ENCODE data around the gene HEBP1.

The HEBP1 gene

DNA sequence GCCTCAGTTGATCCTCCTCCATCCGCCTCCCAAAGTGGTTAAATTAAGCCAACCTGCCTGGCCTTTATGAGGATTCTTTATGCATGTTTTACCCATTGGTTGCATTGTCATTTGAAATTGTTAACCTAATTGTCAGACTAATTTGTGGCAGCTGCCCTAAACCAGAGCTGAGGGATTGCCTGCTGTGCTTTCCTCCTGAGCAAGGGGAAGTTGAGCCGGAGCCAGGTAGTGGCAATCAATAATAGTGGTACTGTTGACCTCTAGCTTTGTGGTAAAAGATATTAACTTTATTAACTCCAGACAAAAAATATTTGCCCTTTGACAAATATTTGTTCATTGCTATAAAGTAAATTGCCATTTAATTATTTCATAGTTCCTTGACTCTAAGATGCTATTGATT lies 5.6 kb upstream of the HEBP1 start:
- Histone ChIP-seq H3K36me3 (replicated peaks) (no peaks in the 10 kb centered on the region), H3K4me1 (no peaks in the 10 kb centered on the region), H3K9me3 (no peaks in the 10 kb centered on the region), H3K4me3 (no peak overlapping the region), H3K27me3 (ENCODE audit: low read depth) (no peaks in the 10 kb centered on the region)
- DNase-seq (ENCODE audit: low spot score in 2 of 2): no peak
- in situ Hi-C loops (cut with MboI; ENCODE audit: low sequenced_read_pairs): no loop called here

DNA sequence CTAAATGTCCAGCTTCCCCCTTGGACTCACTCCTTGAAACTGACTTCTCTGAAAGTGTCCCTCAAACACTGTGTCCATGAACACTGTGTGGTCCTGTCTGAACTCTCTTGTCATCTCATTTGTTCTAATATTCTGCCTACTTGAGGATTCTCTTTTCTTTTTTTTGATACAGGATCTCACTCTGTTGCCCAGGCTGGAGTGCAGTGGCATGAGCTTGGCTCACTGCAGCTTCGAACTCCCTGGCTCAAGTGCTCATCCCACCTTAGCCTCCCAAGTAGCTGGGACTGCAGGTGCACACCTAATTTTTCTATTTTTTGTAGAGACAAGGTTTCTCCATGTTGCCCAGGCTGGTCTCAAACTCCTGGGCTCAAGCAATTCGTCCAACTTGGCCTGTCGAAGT lies 4.9 kb upstream of the HEBP1 start:
- in situ Hi-C loops (cut with MboI; ENCODE audit: low sequenced_read_pairs): no loop called here
- no peaks in the 10 kb centered on the region for H3K36me3 ChIP-seq (replicated peaks)
- H3K27me3 ChIP-seq (ENCODE audit: low read depth): no peaks in the 10 kb centered on the region
- no peak for DNase-seq (ENCODE audit: low spot score in 2 of 2)
- H3K4me3 ChIP-seq: no peak overlapping the region
- no peaks in the 10 kb centered on the region for H3K4me1 ChIP-seq
- H3K9me3 ChIP-seq: no peaks in the 10 kb centered on the region

DNA sequence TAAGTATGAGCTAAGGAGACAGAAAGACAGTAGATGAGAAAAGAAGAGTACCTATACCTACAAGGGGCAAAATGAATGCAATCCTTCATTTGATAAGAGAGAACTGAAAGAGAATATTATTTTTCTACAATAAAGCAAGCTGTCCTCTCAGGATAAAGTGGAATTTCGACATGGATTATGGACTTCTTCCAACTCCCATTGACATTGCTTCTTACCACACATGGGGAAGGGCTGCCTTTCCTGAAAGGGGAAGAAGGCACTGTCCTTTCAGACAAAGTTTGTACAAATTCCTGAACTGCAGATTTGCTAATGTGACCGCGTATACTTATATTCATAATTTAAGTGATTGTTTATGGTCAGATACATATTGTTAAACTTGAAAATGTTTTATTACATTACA lies 4.3 kb upstream of the HEBP1 start:
- in situ Hi-C loops (cut with MboI; ENCODE audit: low sequenced_read_pairs): no loop called here
- Histone ChIP-seq H3K9me3 (no peaks in the 10 kb centered on the region), H3K36me3 (replicated peaks) (no peaks in the 10 kb centered on the region; the same call in 1 of the 2 replicates), H3K4me1 (no peaks in the 10 kb centered on the region), H3K27me3 (ENCODE audit: low read depth) (no peaks in the 10 kb centered on the region), H3K4me3 (no peak overlapping the region)
- DNase-seq (ENCODE audit: low spot score in 2 of 2): no peak

DNA sequence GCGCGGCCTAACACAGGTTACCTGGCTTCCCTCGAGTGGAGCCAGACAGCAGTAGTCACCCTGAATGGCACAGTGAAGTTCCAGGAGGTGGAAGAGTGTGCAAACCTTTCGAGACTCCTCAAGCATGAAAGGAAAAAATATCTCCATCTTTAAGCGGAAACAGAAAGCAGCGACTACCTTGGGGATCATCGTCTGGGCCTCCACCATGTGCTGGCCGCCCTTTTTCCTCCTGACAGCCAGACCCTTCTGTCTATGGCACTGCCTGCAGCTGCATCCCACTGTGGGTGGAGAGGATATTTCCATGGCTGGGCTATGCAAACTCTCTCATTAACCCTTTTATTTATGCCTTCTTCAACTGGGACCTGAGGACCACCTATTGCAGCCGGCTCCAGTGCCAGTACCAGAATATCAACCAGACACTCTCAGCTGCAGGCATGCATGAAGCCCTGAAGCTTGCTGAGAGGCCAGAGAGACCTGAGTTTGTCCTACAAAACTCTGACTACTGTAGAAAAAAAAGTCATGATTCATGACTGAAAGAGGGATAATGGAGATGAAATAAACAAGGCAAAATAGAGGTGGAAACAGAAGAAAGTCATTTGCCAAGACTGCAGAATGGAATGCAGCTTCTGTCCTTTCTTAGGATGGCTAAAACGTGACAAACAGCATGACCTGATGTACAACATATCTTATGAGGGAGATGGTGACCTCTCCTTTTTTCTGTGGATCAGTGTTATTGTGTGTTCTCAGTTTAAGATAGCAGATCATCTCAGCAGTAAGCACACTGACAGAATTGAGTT lies 2.4 kb upstream of the HEBP1 start:
- peaks cover 5% of the 10 kb centered on the region; the same call in 1 of the 2 replicates for H3K4me1 ChIP-seq
- in situ Hi-C loops (cut with MboI; ENCODE audit: low sequenced_read_pairs): no loop called here
- no peaks in the 10 kb centered on the region; the same call in 1 of the 2 replicates for H3K36me3 ChIP-seq (replicated peaks)
- no peak overlapping the region for H3K4me3 ChIP-seq
- H3K9me3 ChIP-seq: no peaks in the 10 kb centered on the region
- no peaks in the 10 kb centered on the region for H3K27me3 ChIP-seq (ENCODE audit: low read depth)
- DNase-seq (ENCODE audit: low spot score in 2 of 2): no peak

DNA sequence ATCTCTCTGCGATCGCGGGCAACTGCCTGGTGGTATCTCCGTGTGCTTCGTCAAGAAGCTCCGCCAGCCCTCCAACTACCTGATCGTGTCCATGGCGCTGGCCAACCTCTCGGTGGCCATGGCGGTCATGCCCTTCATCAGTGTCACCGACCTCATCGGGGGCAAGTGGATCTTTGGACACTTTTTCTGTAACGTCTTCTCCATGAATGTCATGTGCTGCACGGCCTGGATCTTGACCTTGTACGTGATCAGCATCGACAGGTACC lies 1.6 kb upstream of the HEBP1 start:
- Histone ChIP-seq H3K4me3 (no peak overlapping the region; the same call in 1 of the 2 replicates), H3K4me1 (peaks cover 5% of the 10 kb centered on the region; the same call in 1 of the 2 replicates), H3K27me3 (ENCODE audit: low read depth) (no peaks in the 10 kb centered on the region), H3K9me3 (no peaks in the 10 kb centered on the region), H3K36me3 (replicated peaks) (no peaks in the 10 kb centered on the region; the same call in 1 of the 2 replicates)
- in situ Hi-C loops (cut with MboI; ENCODE audit: low sequenced_read_pairs): no loop called here
- DNase-seq (ENCODE audit: low spot score in 2 of 2): no peak

DNA sequence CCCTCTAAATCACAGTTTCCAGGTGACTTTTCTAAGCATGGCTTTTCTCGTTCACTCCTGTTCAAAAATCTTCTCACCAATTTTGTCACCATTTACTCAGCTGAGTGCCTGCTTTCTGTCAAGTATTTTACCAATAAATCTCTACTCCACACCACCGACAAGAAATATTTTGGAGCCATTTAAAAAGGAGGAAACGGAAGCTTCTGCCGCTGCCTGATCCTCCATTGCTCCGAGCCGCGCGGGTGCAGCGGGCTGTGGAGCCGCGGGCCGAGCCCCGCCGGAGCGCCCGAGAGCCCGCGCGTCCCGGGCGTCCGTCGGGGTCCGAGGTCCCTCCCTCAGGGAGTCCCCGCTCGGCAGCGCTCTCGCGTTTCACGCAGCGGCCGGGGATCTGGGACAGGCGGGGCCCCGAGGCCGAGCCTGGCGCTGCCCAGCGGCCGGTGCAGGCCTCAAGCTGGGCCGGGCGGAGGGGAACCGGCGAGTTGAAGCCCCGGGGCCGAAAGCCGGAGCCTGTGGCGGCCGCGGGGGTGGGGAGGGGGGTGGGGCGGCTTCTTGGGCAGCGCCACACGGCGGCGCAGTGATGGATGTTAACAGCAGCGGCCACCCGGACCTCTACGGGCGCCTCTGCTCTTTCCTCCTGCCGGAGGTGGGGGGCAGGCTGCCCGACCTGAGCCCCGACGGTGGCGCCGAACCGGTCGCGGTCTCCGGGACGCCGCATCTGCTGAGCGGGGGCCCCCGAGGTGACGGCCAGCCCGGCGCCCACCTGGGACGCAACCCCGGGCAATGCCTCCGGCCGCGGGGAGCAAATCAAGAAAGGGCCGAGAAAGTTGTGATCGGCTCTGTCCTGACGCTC lies 1.1 kb upstream of the HEBP1 start:
- Histone ChIP-seq H3K36me3 (replicated peaks) (no peaks in the 10 kb centered on the region; the same call in 1 of the 2 replicates), H3K9me3 (no peaks in the 10 kb centered on the region), H3K4me1 (peaks cover 5% of the 10 kb centered on the region; the same call in 1 of the 2 replicates), H3K27me3 (ENCODE audit: low read depth) (no peaks in the 10 kb centered on the region), H3K4me3 (peak overlapping the region; percentile 42)
- peak; percentile 25 to 64 for DNase-seq (ENCODE audit: low spot score in 2 of 2)
- in situ Hi-C loops (cut with MboI; ENCODE audit: low sequenced_read_pairs): no loop called here

DNA sequence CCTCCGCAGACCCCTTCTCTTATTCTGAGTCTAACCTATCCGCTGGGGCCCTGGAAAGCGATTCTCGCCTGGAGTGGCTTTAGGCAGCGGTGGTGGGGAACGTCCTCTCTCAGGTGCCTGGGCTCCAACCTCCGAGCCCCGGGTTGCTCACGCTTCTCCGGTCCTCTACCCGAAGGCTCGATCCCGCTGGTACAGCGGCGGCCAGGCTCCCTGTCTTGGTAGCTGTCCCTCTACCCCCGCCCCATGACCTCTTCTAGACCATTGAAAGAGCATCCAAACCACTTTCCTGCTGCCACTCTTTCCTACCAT lies 505 bp upstream of the HEBP1 start:
- no peaks in the 10 kb centered on the region for H3K27me3 ChIP-seq (ENCODE audit: low read depth)
- DNase-seq (ENCODE audit: low spot score in 2 of 2): peak in 1 of 2 experiments; percentile 18
- H3K4me3 ChIP-seq: peak overlapping the region; percentile 42
- H3K36me3 ChIP-seq (replicated peaks): no peaks in the 10 kb centered on the region; the same call in 1 of the 2 replicates
- in situ Hi-C loops (cut with MboI; ENCODE audit: low sequenced_read_pairs): no loop called here
- peaks cover 9% of the 10 kb centered on the region; the same call in 1 of the 2 replicates for H3K4me1 ChIP-seq
- no peaks in the 10 kb centered on the region for H3K9me3 ChIP-seq

DNA sequence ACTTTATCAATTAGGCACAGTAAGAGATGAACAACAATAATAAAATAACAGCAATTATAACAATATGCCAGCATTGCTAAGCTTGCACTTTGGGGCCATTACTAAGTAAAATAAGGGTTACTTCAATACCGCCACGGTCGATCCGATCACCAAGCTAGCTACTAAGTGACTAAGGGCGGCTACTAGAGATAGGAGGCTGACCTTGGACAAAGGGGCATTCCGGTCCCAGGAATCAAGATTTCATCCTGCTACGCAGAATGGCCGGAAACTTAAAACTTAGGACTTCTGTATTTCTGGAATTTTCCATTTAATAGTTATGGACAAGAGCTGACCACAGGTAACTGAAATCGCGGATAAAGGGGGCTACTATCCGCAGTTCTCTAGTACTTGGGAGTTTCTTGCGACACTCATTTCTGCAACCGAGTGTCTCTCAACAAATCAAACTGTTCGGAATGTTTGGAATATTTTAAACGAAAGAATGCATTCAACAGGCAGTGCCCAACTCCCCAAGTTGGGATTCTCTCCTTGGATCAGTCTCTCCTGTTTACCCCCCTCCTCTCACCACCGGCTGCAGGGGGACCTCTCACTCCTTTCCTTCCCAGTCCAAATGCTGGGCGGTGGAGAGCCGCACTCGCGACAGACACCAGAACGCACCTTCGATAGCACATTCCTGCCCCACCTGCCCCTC lies 650 bp downstream of the HEBP1 start:
- peaks cover 9% of the 10 kb centered on the region; the same call in 1 of the 2 replicates for H3K4me1 ChIP-seq
- H3K36me3 ChIP-seq (replicated peaks): no peaks in the 10 kb centered on the region; the same call in 1 of the 2 replicates
- no peaks in the 10 kb centered on the region for H3K27me3 ChIP-seq (ENCODE audit: low read depth)
- peak overlapping the region; percentile 59 for H3K4me3 ChIP-seq
- in situ Hi-C loops (cut with MboI; ENCODE audit: low sequenced_read_pairs): no loop called here
- peak in 1 of 2 experiments; percentile 25 for DNase-seq (ENCODE audit: low spot score in 2 of 2)
- H3K9me3 ChIP-seq: no peaks in the 10 kb centered on the region

DNA sequence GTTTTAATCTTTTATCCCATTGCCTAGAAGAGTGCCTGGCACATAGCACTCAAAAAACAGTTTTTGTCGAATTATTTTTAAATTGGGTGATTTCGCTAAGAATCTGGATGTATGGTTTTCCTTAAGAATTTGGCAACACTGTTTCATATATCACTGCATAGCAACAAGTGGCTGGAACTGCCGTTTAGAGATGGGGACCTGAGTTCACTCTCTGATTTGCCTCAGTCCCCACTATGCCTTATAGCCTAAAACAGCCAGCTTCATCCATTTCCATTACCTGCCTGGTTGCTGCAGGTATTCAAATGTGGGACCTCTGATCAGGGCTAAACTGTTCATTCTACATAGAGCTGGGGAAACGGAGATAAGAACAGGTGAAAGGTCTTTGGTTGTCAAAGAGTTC lies 1.8 kb downstream of the HEBP1 start:
- no peak for DNase-seq (ENCODE audit: low spot score in 2 of 2)
- in situ Hi-C loops (cut with MboI; ENCODE audit: low sequenced_read_pairs): no loop called here
- no peaks in the 10 kb centered on the region for H3K27me3 ChIP-seq (ENCODE audit: low read depth)
- no peak overlapping the region for H3K4me3 ChIP-seq
- no peaks in the 10 kb centered on the region for H3K9me3 ChIP-seq
- no peaks in the 10 kb centered on the region; the same call in 1 of the 2 replicates for H3K36me3 ChIP-seq (replicated peaks)
- H3K4me1 ChIP-seq: peaks cover 9% of the 10 kb centered on the region; the same call in 1 of the 2 replicates

DNA sequence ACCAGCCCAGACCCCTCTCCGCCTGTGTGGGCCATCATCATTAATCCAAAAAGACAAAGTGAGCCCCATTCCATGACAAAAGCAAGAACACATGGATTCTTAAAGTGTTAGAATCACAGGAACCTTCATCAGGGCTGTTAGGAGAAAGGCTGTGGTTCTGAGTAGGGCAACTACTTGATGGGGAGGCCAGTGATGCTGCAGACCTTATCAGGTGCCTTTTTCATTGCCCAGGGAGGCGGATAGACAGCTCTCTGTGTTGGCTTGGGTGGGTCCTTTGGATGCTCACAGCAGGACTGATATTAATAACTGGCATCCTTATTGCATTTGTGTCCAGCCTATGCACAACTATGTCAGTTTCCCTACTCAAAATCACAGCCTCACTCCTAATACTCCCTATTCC lies 2.3 kb downstream of the HEBP1 start:
- H3K4me1 ChIP-seq: peaks cover 9% of the 10 kb centered on the region; the same call in 1 of the 2 replicates
- H3K9me3 ChIP-seq: no peaks in the 10 kb centered on the region
- DNase-seq (ENCODE audit: low spot score in 2 of 2): no peak
- in situ Hi-C loops (cut with MboI; ENCODE audit: low sequenced_read_pairs): no loop called here
- H3K36me3 ChIP-seq (replicated peaks): no peaks in the 10 kb centered on the region; the same call in 1 of the 2 replicates
- H3K4me3 ChIP-seq: no peak overlapping the region
- no peaks in the 10 kb centered on the region for H3K27me3 ChIP-seq (ENCODE audit: low read depth)

DNA sequence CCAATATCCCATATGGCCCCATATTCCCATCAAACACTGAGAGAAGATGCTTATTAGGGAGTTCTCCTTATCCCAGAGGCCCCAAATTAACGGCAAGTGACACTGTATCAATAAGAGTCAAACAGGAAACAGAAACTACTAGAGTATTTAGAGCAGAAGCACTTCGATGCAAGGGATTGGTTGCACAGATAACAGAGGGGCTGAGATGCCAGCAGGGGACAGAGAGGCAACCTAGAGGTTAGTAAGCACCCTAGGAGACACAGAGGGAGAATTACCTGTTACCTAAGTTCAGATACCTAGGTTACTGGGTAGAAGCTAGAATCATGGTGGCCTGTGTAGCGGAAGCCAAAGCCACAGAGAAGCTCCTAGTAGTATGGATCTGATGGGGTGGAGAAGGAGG lies 2.9 kb downstream of the HEBP1 start:
- DNase-seq (ENCODE audit: low spot score in 2 of 2): no peak
- no peak overlapping the region for H3K4me3 ChIP-seq
- in situ Hi-C loops (cut with MboI; ENCODE audit: low sequenced_read_pairs): no loop called here

DNA sequence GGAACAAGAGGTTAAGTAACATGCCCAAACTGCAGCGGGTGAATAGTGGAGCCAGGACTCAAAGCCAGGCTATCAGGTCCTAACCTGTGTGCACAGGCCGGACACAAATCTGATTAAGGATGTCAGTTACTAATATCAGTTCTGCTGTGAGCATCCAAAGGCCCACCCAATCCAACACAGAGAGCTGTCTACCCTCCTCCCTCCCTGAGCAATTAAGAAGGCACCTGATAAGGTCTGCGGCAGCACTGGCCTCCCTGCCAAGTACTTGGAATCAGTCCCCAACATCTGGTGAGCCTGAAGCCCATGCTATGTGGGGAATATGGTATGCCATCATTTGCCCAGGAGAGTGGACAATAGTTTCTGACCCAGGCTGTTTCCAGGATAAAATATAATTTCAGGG lies 3.9 kb downstream of the HEBP1 start:
- Histone ChIP-seq H3K4me3 (no peak overlapping the region), H3K9me3 (no peaks in the 10 kb centered on the region), H3K36me3 (replicated peaks) (no peaks in the 10 kb centered on the region; the same call in 1 of the 2 replicates), H3K27me3 (ENCODE audit: low read depth) (no peaks in the 10 kb centered on the region), H3K4me1 (peaks cover 9% of the 10 kb centered on the region; the same call in 1 of the 2 replicates)
- in situ Hi-C loops (cut with MboI; ENCODE audit: low sequenced_read_pairs): no loop called here
- no peak for DNase-seq (ENCODE audit: low spot score in 2 of 2)

More for the DNA sequence above, 2.9 kb downstream of the HEBP1 start:
- Histone ChIP-seq H3K27me3 (ENCODE audit: low read depth) (no peaks in the 10 kb centered on the region), H3K36me3 (replicated peaks) (no peaks in the 10 kb centered on the region; the same call in 1 of the 2 replicates), H3K9me3 (no peaks in the 10 kb centered on the region), H3K4me1 (peaks cover 9% of the 10 kb centered on the region; the same call in 1 of the 2 replicates)

DNA sequence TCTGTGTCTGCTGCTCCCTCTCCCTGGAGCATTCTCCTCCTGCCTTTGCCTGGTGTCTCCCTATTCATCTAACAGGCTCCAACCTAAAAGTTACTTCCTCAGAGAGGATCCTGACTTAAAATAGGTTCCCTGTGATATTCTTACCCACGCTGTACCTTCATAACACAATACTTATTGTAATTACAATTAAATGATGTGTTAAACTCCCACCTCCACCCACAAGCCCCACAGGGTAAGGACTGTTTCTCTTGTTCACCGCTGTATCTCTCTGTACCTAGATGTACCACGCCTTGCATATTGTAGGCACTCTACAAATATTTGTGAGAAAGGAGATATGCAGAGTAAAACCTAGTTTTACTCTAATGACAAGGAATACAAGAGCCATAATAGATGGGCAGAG lies 5.0 kb downstream of the HEBP1 start:
- DNase-seq (ENCODE audit: low spot score in 2 of 2): no peak
- peaks cover 9% of the 10 kb centered on the region; the same call in 1 of the 2 replicates for H3K4me1 ChIP-seq
- in situ Hi-C loops (cut with MboI; ENCODE audit: low sequenced_read_pairs): no loop called here
- no peaks in the 10 kb centered on the region for H3K9me3 ChIP-seq
- no peaks in the 10 kb centered on the region for H3K27me3 ChIP-seq (ENCODE audit: low read depth)
- no peak overlapping the region for H3K4me3 ChIP-seq
- H3K36me3 ChIP-seq (replicated peaks): no peaks in the 10 kb centered on the region; the same call in 1 of the 2 replicates
